ENCODE data around the gene ZNF429. TPM values are rescaled to one million over a fixed set of nuclear protein-coding genes. Genes with fewer than 3 reads are reported as not detected.
"Not testable (repeated sequence)": the region's sequence is repeated elsewhere in the genome, so short reads cannot be mapped to it uniquely, and the experiment has no call there.

ZNF429 gene
- total RNA-seq, 1 donor from 2014 or later: 28.3 TPM

- no peak for DNase-seq (ENCODE audit: low spot score)
These were observed 85.5 kb downstream of the ZNF429 start for GRCh38 chr19:21590867-21591266.

DNA sequence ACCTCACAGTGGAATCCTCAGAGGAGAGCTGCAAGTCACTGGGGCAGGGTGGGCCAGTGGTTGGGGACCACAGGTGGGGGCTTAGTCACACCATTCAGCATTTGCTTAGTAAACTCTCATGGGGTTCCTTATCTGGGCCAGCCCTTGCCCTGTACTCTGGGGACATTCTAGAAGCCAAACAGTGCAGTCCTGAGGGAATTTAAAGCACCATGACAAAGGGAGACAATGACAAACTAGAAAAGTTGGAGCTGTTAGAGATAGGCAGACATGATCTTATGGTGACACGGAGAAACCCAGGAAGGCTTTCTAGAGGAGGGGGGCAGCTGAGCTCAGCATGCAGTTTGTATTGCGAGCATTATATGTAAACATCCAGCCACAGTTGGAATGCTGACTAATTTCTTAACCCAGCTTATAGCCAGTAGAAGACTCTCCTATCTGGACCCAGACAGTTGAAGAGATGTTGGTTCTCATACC, 87.6 kb downstream of the ZNF429 start:
- no peak for DNase-seq (ENCODE audit: low spot score)

- no peak for DNase-seq (ENCODE audit: low spot score)
These were observed 88.1 kb downstream of the ZNF429 start for GRCh38 chr19:21593502-21593901.

DNA sequence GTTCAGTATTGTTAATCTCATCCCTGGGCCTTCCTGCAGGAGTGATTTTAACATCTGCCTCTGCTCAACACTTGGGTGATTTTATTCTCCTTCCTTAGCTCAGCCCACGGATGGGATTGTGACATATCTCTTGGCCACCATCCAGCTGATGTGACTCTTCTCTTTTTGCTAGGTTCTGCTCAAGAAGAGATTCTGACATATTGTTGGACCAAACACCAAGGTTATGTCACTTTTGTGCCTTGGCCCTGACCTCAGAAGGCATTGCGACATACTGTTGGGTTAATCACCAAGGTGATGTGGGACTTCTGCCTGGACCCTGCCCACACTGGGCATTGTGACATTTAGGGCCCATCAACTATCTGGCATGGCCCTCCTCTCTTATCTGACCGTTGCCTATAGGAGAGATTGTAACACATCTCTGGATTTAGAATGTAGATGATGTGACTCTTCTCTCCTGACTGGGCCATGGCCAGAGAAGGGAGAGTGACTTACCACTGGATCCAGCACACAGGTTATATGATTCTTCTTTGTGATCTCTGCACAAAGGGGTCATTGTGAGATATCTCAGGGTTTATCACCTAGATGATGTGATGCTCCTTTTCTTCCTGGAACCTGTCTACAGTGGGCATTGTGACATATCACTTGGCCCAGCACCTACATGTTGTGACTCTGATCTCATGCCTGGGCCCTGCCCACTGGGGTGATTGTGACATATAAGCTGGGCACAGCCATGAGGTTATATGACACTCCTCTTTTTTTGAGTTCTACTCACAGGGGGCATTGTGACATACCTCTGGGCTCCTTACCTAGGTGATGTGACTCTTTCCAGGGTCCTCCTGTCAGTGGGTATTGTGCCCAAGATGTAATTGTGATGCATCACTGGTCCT, 88.8 kb downstream of the ZNF429 start:
- no peak for DNase-seq (ENCODE audit: low spot score)

DNA sequence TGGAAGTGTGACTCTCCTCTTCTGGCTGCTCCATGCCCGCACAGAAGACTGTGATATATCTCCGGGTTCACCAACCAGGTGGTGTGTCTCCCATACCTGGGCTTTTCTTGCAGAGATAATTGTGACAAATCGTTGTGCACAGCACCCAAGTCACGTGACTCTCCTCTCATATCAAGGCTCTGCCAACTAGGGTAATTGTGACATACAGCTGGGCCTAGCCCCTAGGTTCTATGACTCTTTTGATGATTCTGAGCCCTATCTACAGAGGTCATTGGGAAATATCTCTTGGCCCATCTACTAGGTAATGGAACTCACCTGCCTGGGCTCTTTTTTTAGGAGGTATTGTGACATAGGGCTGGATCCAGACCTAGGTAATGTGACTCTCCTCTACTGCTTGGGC, 89.8 kb downstream of the ZNF429 start:
- DNase-seq (ENCODE audit: low spot score): no peak

- DNase-seq (ENCODE audit: low spot score): no peak
These were observed 96.8 kb downstream of the ZNF429 start for GRCh38 chr19:21602082-21602658.

GRCh38 chr19:21602659-21603430, 97.4 kb downstream of the ZNF429 start:
- DNase-seq (ENCODE audit: low spot score): not testable (repeated sequence)

- no peak for DNase-seq (ENCODE audit: low spot score)
These were observed 98.2 kb downstream of the ZNF429 start for GRCh38 chr19:21603431-21604231.

DNA sequence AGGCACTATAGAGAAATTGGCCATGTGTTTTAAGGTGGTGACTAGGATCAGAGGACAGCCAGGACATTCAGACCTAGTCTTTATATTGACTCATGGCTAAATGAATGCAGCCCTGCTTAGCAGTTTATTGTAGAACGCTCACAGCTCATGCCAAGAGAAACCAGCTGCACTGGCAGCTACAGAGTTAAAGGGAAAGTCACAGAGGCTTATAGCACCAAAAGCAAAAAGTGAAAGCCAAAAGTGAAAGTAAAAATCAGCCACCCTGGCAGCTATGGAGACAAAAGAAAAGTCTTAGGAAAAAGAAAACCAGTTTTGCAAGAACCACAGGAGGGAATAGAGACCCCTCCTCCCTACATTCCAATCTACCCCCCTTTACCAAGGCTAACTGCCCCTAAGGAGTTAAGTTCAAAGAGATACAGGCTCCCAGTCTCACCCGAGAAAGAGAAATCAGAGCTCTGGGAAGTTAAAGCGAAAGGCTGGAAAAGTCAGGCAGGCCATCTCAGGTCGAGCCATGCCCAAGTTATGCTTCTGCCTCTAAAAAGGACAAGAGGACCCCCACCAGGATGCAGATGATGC, 99.0 kb downstream of the ZNF429 start:
- no peak for DNase-seq (ENCODE audit: low spot score)

Other genes starting within 250 kb of the ZNF429 start
- gene ZNF708, start 176.2 kb upstream of the ZNF429 start, total RNA-seq: 27.0 TPM
- gene ZNF738, start 146.6 kb upstream of the ZNF429 start, total RNA-seq: 12.2 TPM
- 36.1 TPM for gene ZNF493, start 108.5 kb upstream of the ZNF429 start, total RNA-seq